Adrenal gland (tissue), 12 donors: ENCODE measurements around the gene CRTC1. TPM values are rescaled to one million over a fixed set of nuclear protein-coding genes. Genes with fewer than 3 reads are reported as not detected.

Experiments used
- DNase-seq, 7 donors: peaks; one replicate each; pipeline ENCODE4 v3.0.0-alpha.2; 2019 to 2020
- H3K27ac ChIP-seq, 5 donors: fragments of 200-600 bp; sonication (generic) in 4 of 5; 1 replicate in 3 of 5; 2 replicates in 2 of 5; pipeline versions ENCODE4 v1.5.1 to v1.8.0; 2016 to 2020; ENCODE audit warnings: mild to moderate bottlenecking in 1 of 5
- H3K27me3 ChIP-seq: fragments of 200-600 bp; 2 replicates; pipeline ENCODE4 v1.8.0; 2021
- H3K36me3 ChIP-seq, 2 donors: fragments of 200-600 bp; replicated peaks in 1 of 2; 1 replicate in 1 of 2; 2 replicates in 1 of 2; pipeline versions ENCODE4 v1.5.1 to v1.8.0; 2018 to 2022
- H3K4me1 ChIP-seq, 2 donors: fragments of 200-600 bp; replicated peaks in 1 of 2; 1 replicate in 1 of 2; 2 replicates in 1 of 2; pipeline versions ENCODE4 v1.5.1 to v1.8.0; 2018 to 2021
- H3K4me3 ChIP-seq, 4 donors: fragments of 200-600 bp; sonication (generic) in 3 of 4; one replicate each; pipeline ENCODE4 v1.5.1; 2016 to 2018
- H3K9me3 ChIP-seq, 3 donors: fragments of 200-600 bp; sonication (generic) in 1 of 3; replicated peaks in 1 of 3; 1 replicate in 2 of 3; 2 replicates in 1 of 3; pipeline versions ENCODE4 v1.5.1 to v1.8.0; 2016 to 2021
- CTCF ChIP-seq, 6 experiments: fragments of 450-650 bp in 4 of 6; fragments of 200-600 bp in 2 of 6; sonication (generic) in 1 of 6; IDR thresholded peaks; 1 replicate in 5 of 6; 2 replicates in 1 of 6; pipeline versions ENCODE4 v1.5.1 to v1.8.0; 2016 to 2021; ENCODE audit warnings: antibody characterized with exemption in 6 of 6, mild to moderate bottlenecking in 2 of 6, moderate library complexity in 1 of 6
- POLR2A ChIP-seq, 2 donors: fragments of 450-650 bp; IDR thresholded peaks; one replicate each; pipeline ENCODE4 v1.6.1; 2017; ENCODE audit warnings: antibody characterized with exemption in 2 of 2, mild to moderate bottlenecking in 2 of 2, moderate library complexity in 1 of 2
- WGBS, 4 donors: extraction: QIAGEN DNeasy Blood & Tissue Kit in 2 of 4; methylation state at CpG; one replicate each; pipeline versions ENCODE4 v1.1.5 to v1.1.7; 2013 to 2017; 5-methylcytosine and 5-hydroxymethylcytosine counted together
- intact Hi-C, 2 donors: fragments of 100-400 bp; cut with DNase I; formaldehyde crosslinking; loops; one replicate each; pipeline versions ENCODE4 v1.14.1 to v1.15.0; 2022 to 2023
- polyA plus RNA-seq, 3 donors: library from polyadenylated mRNA; stranded (reverse); fragments of 200-250 nt in 2 of 3; fragments of 350-450 nt in 1 of 3; fragmentation: Illumina TruSeq in 1 of 3; extraction: RNeasy Lipid Tissue Mini Kit (QIAGEN cat#74804) in 1 of 3; gene quantifications; one replicate each; pipeline ENCODE4 v1.2.3, GENCODE V29; 2013 to 2014
- total RNA-seq, 9 donors: library from RNA; depleted of rRNA in 4 of 9; stranded (reverse); fragments of >200 nt in 4 of 9; fragments of 120-200 nt in 1 of 9; fragmentation: NEBNext Ultra II Directional in 1 of 9; extraction: Animal tissue kit (Norgen Biotek cat#: 25700) in 1 of 9; gene quantifications; one replicate each; pipeline versions ENCODE4 v1.1.0 to v1.2.4, GENCODE V29; 2013 to 2023
- donor health status: healthy with polysubstance abuse.
- donor health status: Bipolar disorder and iron deficiency.
- donor health status: DM: yes; HTN: yes; CAD: no.
- donor health status: DM: no; HTN: no; CAD: no.
- donor health status: DM: no; HTN: no; CAD: no.
- donor health status: DM: yes; HTN: yes; CAD: no.

CRTC1 gene
- total and polyA plus RNA-seq, 12 donors = 3.1 to 38.1 (median 10.3) TPM

DNA sequence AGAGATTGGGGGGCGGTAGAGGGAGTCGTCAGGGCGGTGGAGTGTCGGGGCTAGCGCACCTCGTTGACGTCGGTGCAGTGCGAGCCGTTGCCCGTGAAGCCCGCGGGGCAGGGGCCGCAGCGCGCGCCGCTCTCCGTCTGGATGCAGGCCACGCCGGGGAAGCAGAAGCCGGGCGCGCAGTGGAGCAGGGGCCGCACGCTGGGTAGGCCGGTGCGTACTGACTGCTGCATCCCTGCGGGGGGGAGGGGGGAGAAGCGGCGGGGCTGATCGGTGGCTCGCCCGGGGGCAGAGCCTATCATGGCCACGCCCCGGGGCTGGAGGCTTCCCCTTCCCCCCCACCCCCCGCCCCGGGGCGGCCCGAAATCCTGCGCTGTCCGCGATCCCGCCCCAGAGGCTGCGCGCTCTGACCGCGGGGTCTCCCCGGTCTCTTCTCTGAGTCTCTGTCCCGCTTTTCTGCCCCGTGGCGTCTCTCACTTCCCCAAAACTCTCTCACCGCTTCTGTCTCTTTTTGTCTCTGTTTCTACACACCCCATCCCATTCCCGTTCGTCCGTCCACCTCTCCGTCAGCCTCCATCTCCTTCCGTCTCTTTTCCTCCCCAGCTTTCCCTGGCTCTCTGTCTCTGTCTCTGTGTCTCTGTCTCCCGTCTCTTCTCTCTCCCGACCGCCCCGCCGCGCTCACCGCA is 106.5 kb downstream of the CRTC1 start:
- peak in 1 of 7 donors; percentile 42 for DNase-seq
- intact Hi-C loops = no loop called here
- H3K4me1 ChIP-seq = peaks cover 3 to 13% of the 10 kb centered on the region in 2 donors
- no peaks in the 10 kb centered on the region for H3K9me3 ChIP-seq
- WGBS, 4 donors = 1 to 3% (median 2%) methylated on average over 24 to 60 of the region's 65 CpGs
- H3K27me3 ChIP-seq = peaks cover 54% of the 10 kb centered on the region
- H3K36me3 ChIP-seq = no peaks in the 10 kb centered on the region
- peak overlapping the region in 2 of 4 donors; percentile 4 to 32 for H3K4me3 ChIP-seq
- no peak for TF ChIP-seq POLR2A (IDR thresholded peaks at IDR 0.05)
- no peak for TF ChIP-seq CTCF (IDR thresholded peaks at IDR 0.05)
- H3K27ac ChIP-seq = no peak overlapping the region

GRCh38 chr19:18790566-18791314 is 107.3 kb downstream of the CRTC1 start, which contains the start of gene COMP:
Gene COMP (minus strand): TSS chr19:18791305. CDS start chr19:18791269, 36 bp downstream.
- 1 to 4% (median 3%) methylated on average over 23 to 61 of the region's 61 CpGs for WGBS, 4 donors
- intact Hi-C loops = no loop called here
- no peaks in the 10 kb centered on the region for H3K36me3 ChIP-seq
- DNase-seq = no peak
- peak within 1 kb of the TSS in 1 of 4 donors; percentile 32 for H3K4me3 ChIP-seq
- H3K27ac ChIP-seq = no peak within 1 kb of the TSS
- peaks cover 59% of the 10 kb centered on the region for H3K27me3 ChIP-seq
- peaks cover 3 to 13% of the 10 kb centered on the region in 2 donors for H3K4me1 ChIP-seq
- TF ChIP-seq CTCF (IDR thresholded peaks at IDR 0.05) (no peak), POLR2A (IDR thresholded peaks at IDR 0.05) (no peak)
- H3K9me3 ChIP-seq = no peaks in the 10 kb centered on the region

DNA sequence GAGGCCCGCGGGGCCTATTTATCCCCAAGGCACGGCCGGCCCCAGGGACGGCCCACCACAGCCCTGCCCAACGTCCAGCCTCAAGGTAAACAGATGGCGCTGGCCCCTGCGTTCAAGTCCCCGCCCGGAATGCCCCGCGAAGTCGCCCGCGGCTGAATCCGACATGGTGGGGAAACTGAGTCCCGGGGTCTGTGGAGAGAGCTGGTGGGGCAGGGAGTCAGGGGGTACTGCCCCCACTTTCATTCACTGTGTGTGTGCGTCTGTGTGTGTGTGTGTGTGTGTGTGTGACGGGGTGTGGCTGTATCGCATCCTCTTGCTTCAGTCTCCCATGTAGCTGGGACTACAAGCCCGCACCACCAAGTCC is 107.8 kb downstream of the CRTC1 start:
- no peak overlapping the region for H3K4me3 ChIP-seq
- peaks cover 64% of the 10 kb centered on the region for H3K27me3 ChIP-seq
- H3K36me3 ChIP-seq = no peaks in the 10 kb centered on the region
- peaks cover 3 to 13% of the 10 kb centered on the region in 2 donors for H3K4me1 ChIP-seq
- no peak for TF ChIP-seq CTCF (IDR thresholded peaks at IDR 0.05)
- TF ChIP-seq POLR2A (IDR thresholded peaks at IDR 0.05) = no peak
- H3K27ac ChIP-seq = no peak overlapping the region
- 20 to 78% (median 41%) methylated on average over 3 to 21 of the region's 21 CpGs for WGBS, 4 donors
- H3K9me3 ChIP-seq = no peaks in the 10 kb centered on the region
- DNase-seq = no peak
- intact Hi-C loops = no loop called here

DNA sequence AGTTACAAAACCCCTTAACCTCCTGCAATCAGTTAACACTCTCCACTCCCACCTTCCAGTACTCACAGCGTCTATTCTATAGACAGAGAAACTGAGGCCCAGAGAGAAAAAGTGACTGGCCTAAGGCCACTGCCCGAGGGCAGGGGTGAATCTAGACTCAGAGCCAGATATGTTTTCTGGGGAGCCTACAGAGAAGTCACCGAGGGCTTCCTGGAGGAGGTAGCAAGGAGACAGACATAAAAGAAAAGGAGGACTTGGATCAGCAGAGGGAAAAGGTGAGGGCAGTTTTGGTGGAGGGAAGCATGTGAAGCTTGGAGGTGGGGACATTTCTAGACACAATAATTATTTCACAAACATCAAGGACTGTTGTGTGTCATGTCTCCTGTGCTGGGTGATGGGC is 109.2 kb downstream of the CRTC1 start:
- Histone ChIP-seq H3K27ac (no peak overlapping the region), H3K4me1 (peaks cover 3 to 13% of the 10 kb centered on the region in 2 donors), H3K4me3 (no peak overlapping the region), H3K36me3 (no peaks in the 10 kb centered on the region), H3K9me3 (no peaks in the 10 kb centered on the region), H3K27me3 (peaks cover 61% of the 10 kb centered on the region)
- intact Hi-C loops = no loop called here
- DNase-seq = no peak
- WGBS, 4 donors = 73 to 85% (median 79%) methylated on average over 3 of the region's 3 CpGs
- no peak for TF ChIP-seq CTCF (IDR thresholded peaks at IDR 0.05)
- TF ChIP-seq POLR2A (IDR thresholded peaks at IDR 0.05) = no peak
